GM23248 (cell line): Measurements from ENCODE around the gene PLCB1.

Source experiments
- EZH2 ChIP-seq: fragments of 200-600 bp; sonication (generic); IDR thresholded peaks from 2 replicates; pipeline ENCODE4 v1.6.1; 2018; ENCODE audit warnings: antibody characterized with exemption, mild to moderate bottlenecking; ENCODE audit not compliant: insufficient read depth, poor library complexity, severe bottlenecking
- EZH2phosphoT487 ChIP-seq: fragments of 200-600 bp; sonication (generic); IDR thresholded peaks from 2 replicates; pipeline ENCODE4 v1.6.1; 2018; ENCODE audit warnings: antibody characterized with exemption, moderate library complexity, mild to moderate bottlenecking, low read depth; ENCODE audit not compliant: insufficient read depth

DNA sequence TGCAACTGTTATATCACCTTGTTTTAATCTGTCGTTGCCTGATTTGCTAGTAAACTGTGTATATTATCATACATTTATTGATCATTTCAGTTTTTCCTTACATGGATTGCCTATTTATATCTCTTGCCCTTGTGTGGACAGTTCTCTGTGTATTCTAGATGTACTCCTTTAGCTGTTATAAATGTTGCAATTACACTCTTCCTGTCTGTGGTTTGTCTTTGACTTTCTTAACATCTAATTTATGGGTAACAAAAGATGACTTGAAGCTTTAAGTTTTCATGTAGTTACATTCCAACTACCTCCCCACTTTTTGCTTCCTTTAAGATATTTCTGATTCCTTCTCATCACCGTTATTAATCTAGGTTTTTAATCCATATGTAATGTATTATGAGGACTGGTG, 22.6 kb downstream of the PLCB1 start:
- no peak for TF ChIP-seq EZH2
- no peak for TF ChIP-seq EZH2phosphoT487
